NCI-H82 (cell line): Measurements from ENCODE around the gene HAPLN2.
"Not testable (repeated sequence)": the region's sequence is repeated elsewhere in the genome, so short reads cannot be mapped to it uniquely, and the experiment has no call there.

Experiments
- DNase-seq: peaks from one replicate; lab custom pipeline; 2025; lab: John Stamatoyannopoulos, UW

The HAPLN2 gene

GRCh38 chr1:156619582-156619955 is 354 bp downstream of the HAPLN2 start:
- DNase-seq, result no peak

GRCh38 chr1:156622581-156623297 is 3.5 kb downstream of the HAPLN2 start:
- DNase-seq, result peak; percentile 84

GRCh38 chr1:156623946-156624813 is 5.0 kb downstream of the HAPLN2 start:
- peak; percentile 92 for DNase-seq

- peak; percentile 60 for DNase-seq
These were observed 5.7 kb downstream of the HAPLN2 start for GRCh38 chr1:156624814-156625435.

- peak; percentile 87 for DNase-seq
These were observed 6.3 kb downstream of the HAPLN2 start for GRCh38 chr1:156625436-156626078.

- DNase-seq, result no peak
These were observed 6.8 kb downstream of the HAPLN2 start for GRCh38 chr1:156626079-156626438.

GRCh38 chr1:156627313-156627880 is 8.2 kb downstream of the HAPLN2 start:
- peak; percentile 89 for DNase-seq

- DNase-seq, result no peak
These were observed 10.7 kb downstream of the HAPLN2 start for GRCh38 chr1:156629823-156630449.

- DNase-seq, result not testable (repeated sequence)
These were observed 11.9 kb downstream of the HAPLN2 start for GRCh38 chr1:156631152-156631551.

- no peak for DNase-seq
These were observed 13.1 kb downstream of the HAPLN2 start for GRCh38 chr1:156632355-156632754.

- no peak for DNase-seq
These were observed 19.2 kb downstream of the HAPLN2 start for GRCh38 chr1:156638189-156638985.

GRCh38 chr1:156639601-156640101 is 20.4 kb downstream of the HAPLN2 start:
- no peak for DNase-seq

GRCh38 chr1:156640842-156641706 is 21.9 kb downstream of the HAPLN2 start:
- DNase-seq, result no peak

- peak; percentile 86 for DNase-seq
These were observed 22.6 kb downstream of the HAPLN2 start, which contains the start of gene BCAN for GRCh38 chr1:156641761-156642264. TSS of gene BCAN (plus strand) at chr1:156642117. CDS start at chr1:156646055, 3,938 bp downstream.

- no peak for DNase-seq
These were observed 23.2 kb downstream of the HAPLN2 start for GRCh38 chr1:156642265-156643048.

GRCh38 chr1:156643049-156643777 is 24.0 kb downstream of the HAPLN2 start:
- DNase-seq, result no peak

- DNase-seq, result no peak
These were observed 24.5 kb downstream of the HAPLN2 start for GRCh38 chr1:156643778-156644092.

GRCh38 chr1:156644146-156644545 is 24.9 kb downstream of the HAPLN2 start:
- no peak for DNase-seq
